Glutamatergic neuron (in vitro differentiated cells): ENCODE measurements around the gene TAS2R13. TPM values are rescaled to one million over a fixed set of nuclear protein-coding genes. Genes with fewer than 3 reads are reported as not detected.

Experiments used
- DNase-seq: peaks from one replicate; pipeline ENCODE4 v3.0.0; 2022
- H3K27ac Mint-ChIP-seq: one replicate; pipeline ENCODE4 v1.8.0; 2020; ENCODE audit warnings: mild to moderate bottlenecking, mixed read lengths, inconsistent platforms; ENCODE audit not compliant: unreplicated experiment
- H3K27me3 Mint-ChIP-seq: one replicate; pipeline ENCODE4 v1.8.0; 2020; ENCODE audit warnings: mild to moderate bottlenecking, moderate library complexity, mixed read lengths, inconsistent platforms; ENCODE audit not compliant: unreplicated experiment
- H3K36me3 Mint-ChIP-seq: one replicate; pipeline ENCODE4 v1.8.0; 2020; ENCODE audit warnings: mild to moderate bottlenecking, mixed read lengths, inconsistent platforms; ENCODE audit not compliant: unreplicated experiment
- H3K4me1 Mint-ChIP-seq: one replicate; pipeline ENCODE4 v1.8.0; 2020; ENCODE audit warnings: mild to moderate bottlenecking, low read depth, mixed read lengths, inconsistent platforms; ENCODE audit not compliant: unreplicated experiment
- H3K4me3 Mint-ChIP-seq: one replicate; pipeline ENCODE4 v1.8.0; 2020; ENCODE audit warnings: mild to moderate bottlenecking, mixed read lengths, inconsistent platforms; ENCODE audit not compliant: unreplicated experiment
- H3K9me3 Mint-ChIP-seq: one replicate; pipeline ENCODE4 v1.8.0; 2020; ENCODE audit warnings: mild to moderate bottlenecking, moderate library complexity, mixed read lengths, inconsistent platforms; ENCODE audit not compliant: unreplicated experiment
- total RNA-seq: library from RNA; stranded (reverse); fragmentation: NEBNext Ultra II Directional; extraction: Animal tissue kit (Norgen Biotek cat#: 25700); gene quantifications from one replicate; pipeline ENCODE4 v1.2.1, GENCODE V29; 2021; ENCODE audit not compliant: unreplicated experiment
- TF ChIP-seq, protein P1 (sequence below): fragments of 200-600 bp; sonication (generic); IDR thresholded peaks from one replicate; pipeline ENCODE4 v1.5.0; 2021; ENCODE audit not compliant: partially characterized antibody, unreplicated experiment

The TAS2R13 gene
- total RNA-seq, 1 donor from 2014 or later: 2.0 TPM

- Mint-ChIP-seq H3K36me3 (no peaks in the 10 kb centered on the region), H3K27ac (no peak overlapping the region), H3K4me1 (no peaks in the 10 kb centered on the region), H3K9me3 (no peaks in the 10 kb centered on the region), H3K27me3 (no peaks in the 10 kb centered on the region), H3K4me3 (no peak overlapping the region)
- no peak for DNase-seq
- TF ChIP-seq, protein P1, sequence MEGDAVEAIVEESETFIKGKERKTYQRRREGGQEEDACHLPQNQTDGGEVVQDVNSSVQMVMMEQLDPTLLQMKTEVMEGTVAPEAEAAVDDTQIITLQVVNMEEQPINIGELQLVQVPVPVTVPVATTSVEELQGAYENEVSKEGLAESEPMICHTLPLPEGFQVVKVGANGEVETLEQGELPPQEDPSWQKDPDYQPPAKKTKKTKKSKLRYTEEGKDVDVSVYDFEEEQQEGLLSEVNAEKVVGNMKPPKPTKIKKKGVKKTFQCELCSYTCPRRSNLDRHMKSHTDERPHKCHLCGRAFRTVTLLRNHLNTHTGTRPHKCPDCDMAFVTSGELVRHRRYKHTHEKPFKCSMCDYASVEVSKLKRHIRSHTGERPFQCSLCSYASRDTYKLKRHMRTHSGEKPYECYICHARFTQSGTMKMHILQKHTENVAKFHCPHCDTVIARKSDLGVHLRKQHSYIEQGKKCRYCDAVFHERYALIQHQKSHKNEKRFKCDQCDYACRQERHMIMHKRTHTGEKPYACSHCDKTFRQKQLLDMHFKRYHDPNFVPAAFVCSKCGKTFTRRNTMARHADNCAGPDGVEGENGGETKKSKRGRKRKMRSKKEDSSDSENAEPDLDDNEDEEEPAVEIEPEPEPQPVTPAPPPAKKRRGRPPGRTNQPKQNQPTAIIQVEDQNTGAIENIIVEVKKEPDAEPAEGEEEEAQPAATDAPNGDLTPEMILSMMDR: no peak
These were observed 20.1 kb downstream of the TAS2R13 start for GRCh38 chr12:10889226-10889625.

- no peak within 1 kb of the TSS for H3K4me3 Mint-ChIP-seq
These were observed 25.2 kb downstream of the TAS2R13 start, which contains the start of gene PRH1 for GRCh38 chr12:10884086-10884725. PRH1 (minus strand) TSS chr12:10884255; CDS start chr12:10884217, 38 bp downstream.

DNA sequence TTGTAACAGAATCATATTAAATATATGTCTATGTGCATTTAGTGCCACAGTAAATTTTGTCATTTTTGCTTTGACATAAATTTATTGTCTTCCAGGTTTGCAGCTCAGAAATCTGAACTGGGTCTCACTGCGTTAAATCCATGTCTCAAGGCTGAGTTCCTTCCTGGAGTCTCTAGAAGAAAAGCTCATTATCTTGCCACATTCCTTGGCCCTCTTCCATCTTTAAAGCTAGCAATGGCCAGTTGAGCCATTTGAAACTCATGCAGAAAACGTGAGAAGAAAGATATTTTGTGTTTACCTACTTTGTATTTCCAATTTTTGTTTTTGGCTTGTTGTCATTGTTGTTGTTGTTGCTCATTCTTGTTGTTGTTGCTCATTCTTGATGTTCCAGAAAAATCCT, 36.0 kb downstream of the TAS2R13 start:
- DNase-seq: no peak
- TF ChIP-seq, protein P1: no peak
- peaks cover 1% of the 10 kb centered on the region for H3K9me3 Mint-ChIP-seq
- no peak overlapping the region for H3K27ac Mint-ChIP-seq
- no peaks in the 10 kb centered on the region for H3K36me3 Mint-ChIP-seq
- no peaks in the 10 kb centered on the region for H3K27me3 Mint-ChIP-seq
- no peak overlapping the region for H3K4me3 Mint-ChIP-seq
- H3K4me1 Mint-ChIP-seq: no peaks in the 10 kb centered on the region

More at GRCh38 chr12:10884086-10884725, 25.2 kb downstream of the TAS2R13 start, which contains the start of gene PRH1:
- Mint-ChIP-seq H3K36me3 (no peaks in the 10 kb centered on the region), H3K27ac (no peak within 1 kb of the TSS), H3K4me1 (no peaks in the 10 kb centered on the region), H3K9me3 (no peaks in the 10 kb centered on the region), H3K27me3 (no peaks in the 10 kb centered on the region)
- DNase-seq: no peak
- TF ChIP-seq, protein P1: no peak

GRCh38 chr12:10867381-10867780, 42.0 kb downstream of the TAS2R13 start:
- Mint-ChIP-seq H3K27me3 (no peaks in the 10 kb centered on the region), H3K9me3 (no peaks in the 10 kb centered on the region), H3K36me3 (no peaks in the 10 kb centered on the region), H3K27ac (no peak overlapping the region), H3K4me1 (no peaks in the 10 kb centered on the region), H3K4me3 (no peak overlapping the region)
- DNase-seq: no peak
- TF ChIP-seq, protein P1: no peak

- Mint-ChIP-seq H3K27me3 (no peaks in the 10 kb centered on the region), H3K27ac (no peak overlapping the region), H3K9me3 (peaks cover 4% of the 10 kb centered on the region), H3K36me3 (no peaks in the 10 kb centered on the region), H3K4me1 (no peaks in the 10 kb centered on the region), H3K4me3 (no peak overlapping the region)
- TF ChIP-seq, protein P1: no peak
- no peak for DNase-seq
These were observed 45.7 kb downstream of the TAS2R13 start for GRCh38 chr12:10863512-10864218.
